Mesothelial cell of epicardium (in vitro differentiated cells): ENCODE measurements around the gene PGD. TPM values are rescaled to one million over a fixed set of nuclear protein-coding genes. Genes with fewer than 3 reads are reported as not detected.
"Not testable (repeated sequence)": the region's sequence is repeated elsewhere in the genome, so short reads cannot be mapped to it uniquely, and the experiment has no call there.

Source experiments
- DNase-seq, 2 experiments: peaks; one replicate each; pipeline ENCODE4 v3.0.0; 2021; ENCODE audit warnings: low spot score in 2 of 2; ENCODE audit not compliant: unreplicated experiment in 2 of 2
- H3K27ac Mint-ChIP-seq: 2 replicates; pipeline ENCODE4 v1.8.0; 2021; ENCODE audit warnings: mixed read lengths
- H3K27me3 Mint-ChIP-seq: 2 replicates; pipeline ENCODE4 v1.8.0; 2021; ENCODE audit warnings: low read depth, mixed read lengths
- H3K36me3 Mint-ChIP-seq: 2 replicates; pipeline ENCODE4 v1.8.0; 2021; ENCODE audit warnings: mixed read lengths
- H3K4me1 Mint-ChIP-seq: 2 replicates; pipeline ENCODE4 v1.8.0; 2021; ENCODE audit warnings: mixed read lengths
- H3K4me3 Mint-ChIP-seq: 2 replicates; pipeline ENCODE4 v1.8.0; 2021; ENCODE audit warnings: mild to moderate bottlenecking, moderate library complexity, mixed read lengths
- H3K9me3 Mint-ChIP-seq: 2 replicates; pipeline ENCODE4 v1.8.0; 2021; ENCODE audit warnings: mixed read lengths
- CTCF ChIP-seq: fragments of 200-600 bp; sonication (generic); IDR thresholded peaks from one replicate; pipeline ENCODE4 v1.5.0; 2021; ENCODE audit warnings: antibody characterized with exemption; ENCODE audit not compliant: unreplicated experiment
- total RNA-seq: library from RNA; stranded (reverse); gene quantifications from 3 replicates; pipeline ENCODE4 v1.2.1, GENCODE V29; 2021

Gene PGD
- total RNA-seq, 1 donor from 2014 or later = 167 TPM

DNA sequence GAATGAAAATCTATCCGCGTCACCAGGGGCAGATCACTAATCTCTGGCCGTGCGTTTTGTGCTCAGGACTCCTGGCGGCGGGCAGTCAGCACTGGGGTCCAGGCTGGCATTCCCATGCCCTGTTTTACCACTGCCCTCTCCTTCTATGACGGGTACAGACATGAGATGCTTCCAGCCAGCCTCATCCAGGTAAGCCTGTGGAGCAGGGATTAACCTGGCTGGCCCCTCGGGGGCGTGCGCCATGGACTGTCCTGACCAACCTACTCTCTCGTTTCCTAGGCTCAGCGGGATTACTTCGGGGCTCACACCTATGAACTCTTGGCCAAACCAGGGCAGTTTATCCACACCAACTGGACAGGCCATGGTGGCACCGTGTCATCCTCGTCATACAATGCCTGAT, 20.5 kb downstream of the PGD start:
- Mint-ChIP-seq H3K36me3 (peaks cover 45% of the 10 kb centered on the region), H3K4me1 (peaks cover 4% of the 10 kb centered on the region), H3K27me3 (no peaks in the 10 kb centered on the region), H3K4me3 (no peak overlapping the region), H3K9me3 (no peaks in the 10 kb centered on the region), H3K27ac (peak overlapping the region; percentile 14)
- no peak for TF ChIP-seq CTCF
- DNase-seq = no peak

DNA sequence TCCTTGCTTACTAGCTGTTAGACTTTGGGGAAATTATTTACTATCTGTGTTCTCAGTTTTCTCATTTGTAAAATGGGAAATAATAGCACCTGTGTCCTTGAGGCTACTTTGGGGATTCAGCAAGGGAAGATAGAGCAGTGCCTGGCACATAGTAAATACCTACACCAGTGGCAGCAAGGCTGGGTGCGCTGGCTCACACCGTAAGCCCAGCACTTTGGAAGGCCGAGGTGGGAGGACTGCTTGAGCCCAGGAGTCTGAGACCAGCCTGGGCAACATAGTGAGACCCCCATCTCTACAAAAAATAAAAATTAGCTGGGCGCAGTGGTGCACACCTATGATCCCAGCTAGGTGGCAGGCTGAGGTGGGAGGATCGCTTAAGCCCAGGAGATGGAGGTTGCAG, 22.8 kb downstream of the PGD start:
- Mint-ChIP-seq H3K9me3 (no peaks in the 10 kb centered on the region), H3K27me3 (no peaks in the 10 kb centered on the region), H3K36me3 (peaks cover 32% of the 10 kb centered on the region), H3K4me3 (no peak overlapping the region), H3K27ac (no peak overlapping the region), H3K4me1 (peaks cover 4% of the 10 kb centered on the region)
- no peak for DNase-seq
- no peak for TF ChIP-seq CTCF

DNA sequence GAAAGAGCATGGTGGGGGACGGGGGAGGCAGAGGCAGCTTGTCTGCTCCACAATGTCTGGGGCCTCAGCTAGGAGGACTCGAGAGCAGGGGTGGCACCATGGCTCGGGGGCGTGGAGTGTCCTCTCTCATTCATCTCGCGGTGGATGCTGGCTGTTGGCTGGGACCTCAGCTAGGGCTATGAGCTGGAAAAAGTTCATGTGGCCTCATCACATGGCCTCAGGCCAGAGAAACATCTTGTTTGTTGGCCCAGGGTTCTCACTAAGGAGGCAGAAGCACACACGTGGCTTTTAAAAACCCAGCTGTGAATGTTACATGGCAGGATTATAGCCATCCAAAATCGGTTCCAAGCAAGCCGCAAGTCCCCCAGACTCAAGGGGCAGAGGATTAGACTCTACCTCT, 25.2 kb downstream of the PGD start:
- Mint-ChIP-seq H3K4me1 (peaks cover 8% of the 10 kb centered on the region), H3K36me3 (peaks cover 16% of the 10 kb centered on the region), H3K9me3 (no peaks in the 10 kb centered on the region), H3K27me3 (no peaks in the 10 kb centered on the region), H3K4me3 (no peak overlapping the region), H3K27ac (no peak overlapping the region)
- TF ChIP-seq CTCF = no peak
- DNase-seq = no peak

DNA sequence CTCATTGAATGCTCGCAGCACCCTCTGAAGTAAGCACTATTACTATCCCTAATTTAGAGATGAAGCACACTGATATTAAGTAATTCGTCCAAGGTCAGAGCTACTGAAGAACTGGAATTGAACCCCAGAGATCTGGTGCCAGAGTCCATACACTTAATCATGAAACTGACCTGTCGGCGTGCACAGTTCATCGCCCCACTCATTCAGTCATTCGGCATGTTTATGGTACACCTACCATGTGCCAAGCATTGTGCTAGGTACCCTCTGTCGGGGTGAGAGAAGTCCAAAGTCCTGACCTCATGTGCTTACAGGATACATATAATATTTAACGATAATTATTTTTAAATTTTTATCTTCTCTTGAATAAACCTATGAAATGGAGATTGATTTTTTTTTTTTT, 25.8 kb downstream of the PGD start:
- no peaks in the 10 kb centered on the region for H3K27me3 Mint-ChIP-seq
- no peak overlapping the region for H3K27ac Mint-ChIP-seq
- H3K4me1 Mint-ChIP-seq = peaks cover 8% of the 10 kb centered on the region

DNA sequence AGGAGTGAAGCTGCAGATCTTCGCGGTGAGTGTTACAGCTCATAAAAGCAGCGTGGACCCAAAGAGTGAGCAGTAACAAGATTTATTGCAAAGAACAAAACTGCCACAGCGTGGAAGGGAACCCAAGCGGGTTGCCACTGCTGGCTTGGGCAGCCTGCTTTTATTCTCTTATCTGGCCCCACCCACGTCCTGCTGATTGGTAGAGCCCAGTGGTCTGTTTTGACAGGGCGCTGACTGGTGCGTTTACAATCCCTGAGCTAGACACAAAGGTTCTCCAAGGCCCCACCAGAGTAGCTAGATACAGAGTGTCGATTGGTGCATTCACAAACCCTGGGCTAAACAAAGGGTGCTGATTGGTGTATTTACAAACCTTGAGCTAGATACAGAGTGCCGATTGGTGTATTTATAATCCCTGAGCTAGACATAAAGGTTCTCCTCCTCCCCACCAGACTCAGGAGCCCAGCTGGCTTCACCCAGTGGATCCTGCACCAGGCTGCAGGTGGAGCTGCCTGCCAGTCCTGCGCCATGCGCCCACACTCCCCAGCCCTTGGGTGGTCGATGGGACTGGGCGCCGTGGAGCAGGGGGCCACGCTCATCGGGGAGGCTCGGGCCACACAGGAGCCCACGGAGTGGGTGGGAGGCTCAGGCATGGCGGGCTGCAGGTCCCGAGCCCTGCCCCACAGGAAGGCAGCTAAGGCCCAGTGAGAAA, 27.1 kb downstream of the PGD start:
- H3K4me1 Mint-ChIP-seq = peaks cover 14% of the 10 kb centered on the region
- H3K27me3 Mint-ChIP-seq, DNase-seq, H3K27ac Mint-ChIP-seq, H3K9me3 Mint-ChIP-seq, H3K36me3 Mint-ChIP-seq, H3K4me3 Mint-ChIP-seq: not testable (repeated sequence)

More for the DNA sequence above, 25.8 kb downstream of the PGD start:
- H3K9me3 Mint-ChIP-seq = no peaks in the 10 kb centered on the region
- no peak for TF ChIP-seq CTCF
- DNase-seq = no peak
- peaks cover 10% of the 10 kb centered on the region for H3K36me3 Mint-ChIP-seq
- no peak overlapping the region for H3K4me3 Mint-ChIP-seq

- H3K4me1 Mint-ChIP-seq = peaks cover 19% of the 10 kb centered on the region
- not testable (repeated sequence) for H3K36me3 Mint-ChIP-seq, H3K9me3 Mint-ChIP-seq, H3K27ac Mint-ChIP-seq, DNase-seq, H3K4me3 Mint-ChIP-seq, H3K27me3 Mint-ChIP-seq
These were observed 27.6 kb downstream of the PGD start for GRCh38 chr1:10426535-10426848.

DNA sequence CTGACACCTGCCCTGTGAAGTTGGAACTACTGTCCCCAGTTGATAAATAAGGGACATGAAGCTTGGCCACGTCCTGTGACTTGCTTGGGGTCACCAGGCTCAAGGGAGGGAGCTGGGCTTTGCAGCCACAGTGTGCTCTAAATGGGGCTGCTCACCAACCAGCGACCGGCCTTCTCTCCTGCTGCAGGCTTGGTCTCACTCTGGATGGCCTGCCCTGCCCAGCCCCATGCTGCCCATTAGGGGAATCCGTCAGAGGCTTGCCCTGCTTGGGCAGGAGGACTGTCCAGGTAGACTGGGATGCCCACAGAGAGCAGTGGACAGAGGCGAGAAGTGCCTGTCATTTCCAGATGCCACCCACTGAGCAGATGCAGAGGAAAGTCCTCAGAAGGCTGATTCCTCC, 30.1 kb downstream of the PGD start:
- Mint-ChIP-seq H3K9me3 (no peaks in the 10 kb centered on the region), H3K27ac (no peak overlapping the region), H3K27me3 (no peaks in the 10 kb centered on the region), H3K4me3 (no peak overlapping the region), H3K4me1 (peaks cover 16% of the 10 kb centered on the region), H3K36me3 (no peaks in the 10 kb centered on the region)
- DNase-seq = no peak
- no peak for TF ChIP-seq CTCF
